DOHH2 (cell line): ENCODE measurements around the gene PPP4R4.

Experiments used
- H3F3A ChIP-seq: fragments of 200-600 bp; sonication (generic), shearing (Covaris generic); 2 replicates; pipeline ENCODE4 v1.6.0; 2016; ENCODE audit warnings: antibody characterized with exemption, mild to moderate bottlenecking; ENCODE audit not compliant: control insufficient read depth, insufficient read depth
- H3K27ac ChIP-seq: fragments of 200-600 bp; sonication (generic); 2 replicates; pipeline ENCODE4 v1.5.1; 2014; ENCODE audit warnings: low read depth, mild to moderate bottlenecking, low read length, moderate library complexity
- H3K27me3 ChIP-seq: fragments of 200-600 bp; sonication (generic); 2 replicates; pipeline ENCODE4 v1.6.1; 2014; ENCODE audit warnings: mild to moderate bottlenecking, low read length, mixed read lengths; ENCODE audit not compliant: control insufficient read depth
- H3K36me3 ChIP-seq: fragments of 200-600 bp; sonication (generic); 2 replicates; pipeline ENCODE4 v1.6.1; 2014; ENCODE audit warnings: mild to moderate bottlenecking, low read length, moderate library complexity, mixed read lengths; ENCODE audit not compliant: control insufficient read depth
- H3K4me1 ChIP-seq: fragments of 200-600 bp; sonication (generic); 2 replicates; pipeline ENCODE4 v1.6.1; 2014; ENCODE audit warnings: mild to moderate bottlenecking, low read length, mixed read lengths; ENCODE audit not compliant: control insufficient read depth
- H3K4me2 ChIP-seq: fragments of 200-600 bp; sonication (generic); 2 replicates; pipeline ENCODE4 v1.6.0; 2014; ENCODE audit warnings: mild to moderate bottlenecking, low read length, moderate library complexity
- H3K4me3 ChIP-seq: fragments of 200-600 bp; sonication (generic); 2 replicates; pipeline ENCODE4 v1.5.1; 2014; ENCODE audit warnings: mild to moderate bottlenecking, low read length, mixed read lengths
- H3K79me2 ChIP-seq: fragments of 200-600 bp; sonication (generic); 2 replicates; pipeline ENCODE4 v1.6.1; 2014; ENCODE audit warnings: mild to moderate bottlenecking, low read length, mixed read lengths; ENCODE audit not compliant: control insufficient read depth
- H3K9me2 ChIP-seq: fragments of 200-600 bp; sonication (generic); replicated peaks from 2 replicates; pipeline ENCODE4 v1.6.1; 2014; ENCODE audit warnings: mild to moderate bottlenecking, low read length, mixed read lengths; ENCODE audit not compliant: control insufficient read depth
- H3K9me3 ChIP-seq: fragments of 200-600 bp; sonication (generic); 2 replicates; pipeline ENCODE4 v1.6.1; 2014; ENCODE audit warnings: antibody characterized with exemption, low read length, mixed read lengths; ENCODE audit not compliant: control insufficient read depth, insufficient read depth
- H4K20me1 ChIP-seq: fragments of 200-600 bp; sonication (generic); 2 replicates; pipeline ENCODE4 v1.6.0; 2014; ENCODE audit warnings: low read depth, mild to moderate bottlenecking, antibody characterized with exemption, low read length, moderate library complexity; ENCODE audit not compliant: control insufficient read depth, insufficient read depth
- EZH2phosphoT487 ChIP-seq: fragments of 200-600 bp; sonication (generic); IDR thresholded peaks from 2 replicates; pipeline ENCODE4 v1.6.1; 2017; ENCODE audit warnings: borderline replicate concordance, mild to moderate bottlenecking, antibody characterized with exemption, low read length, moderate library complexity, mixed read lengths
- TF ChIP-seq, protein P1 (sequence below): fragments of 200-600 bp; sonication (generic); IDR thresholded peaks from one replicate; pipeline ENCODE4 v1.5.1; 2014; ENCODE audit warnings: antibody characterized with exemption, mild to moderate bottlenecking, low read depth, low read length; ENCODE audit not compliant: poor library complexity, severe bottlenecking

Gene PPP4R4

DNA sequence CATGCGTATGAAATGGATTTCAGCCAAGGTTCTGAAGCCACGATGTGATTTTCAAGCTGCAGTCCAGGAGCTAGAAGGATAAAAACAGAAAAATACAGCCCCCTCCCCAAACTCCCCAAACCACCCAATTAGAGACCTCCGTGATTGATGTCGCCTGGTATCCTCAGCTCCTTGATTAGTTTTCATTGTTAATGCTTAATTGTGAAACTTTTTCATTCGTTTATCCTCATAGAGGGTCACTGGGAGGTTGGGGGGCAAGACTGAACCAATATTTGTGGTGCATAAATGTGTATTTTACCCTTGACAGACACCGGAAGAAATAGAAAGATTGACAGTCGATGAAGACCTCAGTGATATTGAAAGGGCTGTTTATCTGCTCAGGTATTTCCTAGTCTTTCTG is 1.6 kb downstream of the PPP4R4 start:
- peaks cover 11% of the 10 kb centered on the region for H3K4me1 ChIP-seq
- H3K36me3 ChIP-seq = no peaks in the 10 kb centered on the region
- H3K9me3 ChIP-seq = no peaks in the 10 kb centered on the region
- no peaks in the 10 kb centered on the region for H3K79me2 ChIP-seq
- H3K4me2 ChIP-seq = no peak overlapping the region
- H3K27me3 ChIP-seq = peaks cover 78% of the 10 kb centered on the region
- TF ChIP-seq, protein P1, sequence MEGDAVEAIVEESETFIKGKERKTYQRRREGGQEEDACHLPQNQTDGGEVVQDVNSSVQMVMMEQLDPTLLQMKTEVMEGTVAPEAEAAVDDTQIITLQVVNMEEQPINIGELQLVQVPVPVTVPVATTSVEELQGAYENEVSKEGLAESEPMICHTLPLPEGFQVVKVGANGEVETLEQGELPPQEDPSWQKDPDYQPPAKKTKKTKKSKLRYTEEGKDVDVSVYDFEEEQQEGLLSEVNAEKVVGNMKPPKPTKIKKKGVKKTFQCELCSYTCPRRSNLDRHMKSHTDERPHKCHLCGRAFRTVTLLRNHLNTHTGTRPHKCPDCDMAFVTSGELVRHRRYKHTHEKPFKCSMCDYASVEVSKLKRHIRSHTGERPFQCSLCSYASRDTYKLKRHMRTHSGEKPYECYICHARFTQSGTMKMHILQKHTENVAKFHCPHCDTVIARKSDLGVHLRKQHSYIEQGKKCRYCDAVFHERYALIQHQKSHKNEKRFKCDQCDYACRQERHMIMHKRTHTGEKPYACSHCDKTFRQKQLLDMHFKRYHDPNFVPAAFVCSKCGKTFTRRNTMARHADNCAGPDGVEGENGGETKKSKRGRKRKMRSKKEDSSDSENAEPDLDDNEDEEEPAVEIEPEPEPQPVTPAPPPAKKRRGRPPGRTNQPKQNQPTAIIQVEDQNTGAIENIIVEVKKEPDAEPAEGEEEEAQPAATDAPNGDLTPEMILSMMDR = no peak
- TF ChIP-seq EZH2phosphoT487 = peak; percentile 19; the same call in 1 of the 2 replicates
- H4K20me1 ChIP-seq = no peaks in the 10 kb centered on the region
- H3F3A ChIP-seq = 0 out of 2 replicates have a peak, but pooled peaks cover 6% of the 10 kb centered on the region
- H3K27ac ChIP-seq = no peak overlapping the region
- H3K4me3 ChIP-seq = no peak overlapping the region
- no peaks in the 10 kb centered on the region for H3K9me2 ChIP-seq

DNA sequence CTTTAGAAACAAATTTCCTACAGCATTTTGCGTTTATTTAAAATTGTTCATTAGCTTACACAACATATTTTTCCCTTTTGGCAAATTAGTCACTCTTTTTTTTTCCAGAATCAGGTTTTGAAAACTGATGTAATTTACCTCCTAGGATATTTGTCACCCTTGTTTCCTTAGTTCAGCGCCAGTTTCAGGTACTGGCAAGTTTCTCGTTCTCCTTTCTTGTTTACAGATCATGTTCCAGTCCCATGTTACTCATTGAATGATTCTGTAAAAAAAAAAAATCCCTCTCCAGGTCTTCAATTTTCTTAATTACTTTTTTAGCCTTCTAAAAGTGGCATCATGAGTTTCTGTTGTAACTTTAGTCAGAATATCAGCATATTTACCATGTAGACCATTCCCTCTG is 2.7 kb downstream of the PPP4R4 start:
- Histone ChIP-seq H3K27me3 (peaks cover 79% of the 10 kb centered on the region), H3K4me2 (no peak overlapping the region), H3K4me3 (no peak overlapping the region), H3K4me1 (peaks cover 15% of the 10 kb centered on the region), H3K9me3 (no peaks in the 10 kb centered on the region), H4K20me1 (no peaks in the 10 kb centered on the region), H3F3A (0 out of 2 replicates have a peak, but pooled peaks cover 6% of the 10 kb centered on the region), H3K9me2 (no peaks in the 10 kb centered on the region), H3K79me2 (no peaks in the 10 kb centered on the region), H3K27ac (no peak overlapping the region), H3K36me3 (no peaks in the 10 kb centered on the region)
- TF ChIP-seq EZH2phosphoT487 = no peak
- TF ChIP-seq, protein P1 = no peak

DNA sequence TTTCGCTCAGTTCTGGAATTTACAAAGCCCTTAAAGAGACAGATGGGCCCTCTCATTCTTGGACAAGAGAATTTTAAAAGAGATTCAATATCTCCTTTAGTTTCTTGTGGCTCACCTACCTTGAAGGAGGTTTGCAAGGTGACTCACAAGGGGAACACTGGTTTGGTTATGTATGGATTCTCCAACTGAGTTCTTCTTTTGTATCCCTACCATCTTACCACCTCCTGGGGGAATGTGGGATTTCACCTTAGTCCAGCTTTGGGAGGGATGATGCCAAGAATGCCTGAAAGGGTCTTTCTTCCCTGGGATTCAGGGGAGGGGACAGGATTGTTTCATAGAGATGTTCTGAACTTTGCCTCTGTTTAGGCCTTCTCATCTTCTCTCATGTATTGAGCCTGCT is 3.7 kb downstream of the PPP4R4 start:
- Histone ChIP-seq H3K9me2 (no peaks in the 10 kb centered on the region), H3K4me1 (peaks cover 15% of the 10 kb centered on the region), H3K4me2 (no peak overlapping the region), H3K79me2 (no peaks in the 10 kb centered on the region), H3K27me3 (peaks cover 79% of the 10 kb centered on the region), H3K9me3 (no peaks in the 10 kb centered on the region), H4K20me1 (no peaks in the 10 kb centered on the region), H3F3A (0 out of 2 replicates have a peak, but pooled peaks cover 6% of the 10 kb centered on the region), H3K27ac (no peak overlapping the region), H3K4me3 (no peak overlapping the region), H3K36me3 (no peaks in the 10 kb centered on the region)
- TF ChIP-seq, protein P1 = no peak

DNA sequence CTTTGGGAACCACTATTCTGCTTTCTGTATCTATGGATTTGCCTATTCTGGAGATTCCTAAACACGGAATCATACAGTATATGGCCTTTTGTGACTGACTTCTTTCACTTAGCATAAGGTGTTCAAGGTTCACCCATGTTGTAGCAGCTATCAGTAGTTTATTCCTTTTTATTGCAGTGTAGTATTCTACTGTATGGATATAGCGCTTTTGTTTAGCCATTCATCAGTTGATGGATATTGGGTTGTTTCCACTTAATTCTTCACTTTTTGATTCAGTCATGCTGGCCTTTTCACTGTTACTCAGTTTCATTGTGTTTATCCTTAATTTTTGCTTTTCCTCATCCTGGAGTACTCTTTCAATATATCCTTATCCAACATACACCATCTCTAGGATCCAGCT is 5.1 kb downstream of the PPP4R4 start:
- H3K9me2 ChIP-seq = no peaks in the 10 kb centered on the region
- no peaks in the 10 kb centered on the region for H4K20me1 ChIP-seq
- H3K4me1 ChIP-seq = peaks cover 9% of the 10 kb centered on the region; the same call in 1 of the 2 replicates
- no peak overlapping the region for H3K27ac ChIP-seq
- no peaks in the 10 kb centered on the region for H3K9me3 ChIP-seq
- H3K4me3 ChIP-seq = no peak overlapping the region
- peaks cover 76% of the 10 kb centered on the region for H3K27me3 ChIP-seq
- H3K36me3 ChIP-seq = no peaks in the 10 kb centered on the region
- H3F3A ChIP-seq = 0 out of 2 replicates have a peak, but pooled peaks cover 6% of the 10 kb centered on the region
- H3K4me2 ChIP-seq = no peak overlapping the region
- no peaks in the 10 kb centered on the region for H3K79me2 ChIP-seq
- no peak for TF ChIP-seq EZH2phosphoT487
- TF ChIP-seq, protein P1 = no peak
